Astrocyte (in vitro differentiated cells and primary cell): Measurements from ENCODE around the gene LUC7L3.

ENCODE experiments used
- CTCF ChIP-seq: IDR thresholded peaks from 2 replicates; pipeline ENCODE4 v1.5.1; 2011; ENCODE audit warnings: low read depth, mild to moderate bottlenecking, inconsistent platforms, low read length, moderate library complexity; ENCODE audit not compliant: insufficient read depth
- EZH2 ChIP-seq: IDR thresholded peaks from 2 replicates; pipeline ENCODE4 v1.6.1; 2012; ENCODE audit warnings: mild to moderate bottlenecking, low read length, inconsistent platforms; ENCODE audit not compliant: insufficient read depth

DNA sequence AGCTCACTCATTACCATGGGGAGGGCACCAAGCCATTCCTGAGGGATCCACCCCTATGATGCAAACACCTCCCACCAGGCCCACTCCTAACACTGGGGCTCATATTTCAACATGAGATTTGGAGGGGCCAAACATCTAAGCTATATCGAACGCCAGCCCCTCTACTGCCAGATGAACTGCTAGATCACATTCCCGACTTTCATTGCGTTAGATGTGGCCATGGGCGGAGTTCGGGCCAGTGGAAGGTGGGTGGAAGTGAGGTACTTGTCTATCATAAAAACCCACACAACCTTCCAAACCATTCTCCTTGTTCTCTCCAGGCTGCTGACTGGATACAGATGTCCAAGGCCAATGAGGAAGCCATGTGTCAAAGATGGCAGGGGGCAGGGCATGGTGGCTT, 75.0 kb downstream of the LUC7L3 start:
- no peak for TF ChIP-seq CTCF
- no peak for TF ChIP-seq EZH2
